IPS-NIHi11 (cell line): ENCODE data around the gene AGBL3.
"Not testable (repeated sequence)": the region's sequence is repeated elsewhere in the genome, so short reads cannot be mapped to it uniquely, and the experiment has no call there.

Experiments used
- DNase-seq: peaks from one replicate; pipeline ENCODE4 v3.0.0; 2012; ENCODE audit warnings: mixed read lengths, low spot score

Gene AGBL3

DNA sequence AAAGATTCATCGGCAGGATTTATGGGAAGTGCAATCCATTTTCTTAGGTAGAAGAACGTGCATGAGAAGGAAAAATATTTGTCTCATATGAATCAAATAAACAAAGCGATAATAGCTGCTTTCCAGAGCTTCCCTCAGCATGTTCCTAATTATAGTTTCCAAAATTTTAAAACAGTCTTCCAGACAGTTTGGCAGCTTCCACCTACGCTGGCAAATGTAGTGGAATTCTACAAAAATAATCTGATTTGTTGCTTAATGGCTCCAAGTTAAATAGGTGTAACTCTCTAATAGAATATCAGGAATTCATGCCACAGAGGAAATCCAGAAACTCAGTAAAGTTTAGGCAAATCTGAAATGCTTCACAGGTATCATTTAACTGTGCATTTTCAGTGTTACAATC, 23.3 kb upstream of the AGBL3 start:
- DNase-seq = no peak

DNA sequence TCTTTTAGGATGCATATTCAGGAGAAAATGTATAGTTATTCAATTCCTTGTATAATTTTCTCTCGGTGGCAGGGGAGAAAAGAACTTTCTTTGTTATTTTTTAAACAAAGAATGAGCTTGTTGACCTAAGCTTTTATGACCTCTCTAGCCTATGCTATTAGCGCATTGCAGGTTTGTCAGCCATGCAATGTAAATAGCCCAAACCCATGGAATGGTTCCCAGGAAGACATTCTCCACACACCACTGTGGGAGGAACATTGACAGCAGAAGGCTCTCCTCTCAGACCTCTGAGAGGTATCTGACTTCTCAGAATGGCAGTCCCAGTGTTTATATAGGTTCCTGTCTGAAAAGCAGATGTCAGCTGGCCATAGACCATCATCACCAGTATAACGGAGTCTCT, 19.6 kb upstream of the AGBL3 start:
- no peak for DNase-seq

DNA sequence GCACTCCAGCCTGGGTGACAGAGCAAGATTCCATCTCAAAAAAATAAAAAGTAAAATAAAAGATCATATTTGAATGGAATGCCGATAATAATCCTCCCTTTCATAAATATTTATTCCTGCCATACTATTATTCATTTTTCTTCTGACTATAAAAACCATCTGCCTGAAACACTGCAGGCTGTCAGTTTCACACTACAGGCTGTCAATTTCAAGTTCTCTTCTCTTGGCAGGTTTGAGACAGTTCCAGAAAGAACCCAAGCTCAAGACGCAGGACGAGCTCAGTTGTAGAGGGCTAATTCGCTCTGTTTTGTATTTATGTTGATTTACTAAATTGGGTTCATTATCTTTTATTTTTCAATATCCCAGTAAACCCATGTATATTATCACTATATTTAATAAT, 18.2 kb upstream of the AGBL3 start:
- DNase-seq = no peak

DNA sequence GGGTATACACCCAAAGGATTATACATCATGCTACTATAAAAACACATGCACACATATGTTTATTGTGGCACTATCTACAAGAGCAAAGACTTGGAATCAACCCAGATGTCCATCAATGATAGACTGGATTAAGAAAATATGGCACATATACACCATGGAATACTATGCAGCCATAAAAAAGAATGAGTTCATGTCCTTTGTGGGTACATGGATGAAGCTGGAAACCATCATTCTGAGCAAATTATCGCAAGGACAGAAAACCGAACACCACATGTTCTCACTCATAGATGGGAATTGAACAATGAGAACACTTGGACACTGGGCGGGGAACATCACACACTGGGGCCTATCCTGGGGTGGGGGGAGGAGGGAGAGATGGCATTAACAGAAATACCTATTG, 4.7 kb upstream of the AGBL3 start:
- not testable (repeated sequence) for DNase-seq

- no peak for DNase-seq
These were observed 380 bp upstream of the AGBL3 start for GRCh38 chr7:134985894-134986362.

DNA sequence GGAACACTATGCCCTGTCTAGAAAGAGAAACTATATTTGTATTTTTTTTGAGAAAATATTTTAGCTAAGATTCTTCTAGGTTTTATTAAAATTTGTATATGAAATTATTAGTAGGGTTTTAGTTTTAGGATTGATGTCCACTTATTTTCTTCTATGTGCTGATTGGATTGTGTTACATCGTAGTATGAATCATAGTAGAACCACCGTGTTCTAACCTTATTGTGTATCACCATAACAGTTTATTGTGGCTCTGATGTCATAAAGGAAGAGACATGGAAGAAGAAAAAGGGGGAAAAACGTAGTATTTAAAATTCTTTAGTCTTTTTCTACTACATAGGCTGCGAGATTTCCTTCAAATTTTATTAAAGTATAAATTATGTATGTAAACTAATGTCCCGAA, 1.9 kb downstream of the AGBL3 start:
- no peak for DNase-seq

GRCh38 chr7:134991469-134992339, 5.4 kb downstream of the AGBL3 start:
- no peak for DNase-seq

DNA sequence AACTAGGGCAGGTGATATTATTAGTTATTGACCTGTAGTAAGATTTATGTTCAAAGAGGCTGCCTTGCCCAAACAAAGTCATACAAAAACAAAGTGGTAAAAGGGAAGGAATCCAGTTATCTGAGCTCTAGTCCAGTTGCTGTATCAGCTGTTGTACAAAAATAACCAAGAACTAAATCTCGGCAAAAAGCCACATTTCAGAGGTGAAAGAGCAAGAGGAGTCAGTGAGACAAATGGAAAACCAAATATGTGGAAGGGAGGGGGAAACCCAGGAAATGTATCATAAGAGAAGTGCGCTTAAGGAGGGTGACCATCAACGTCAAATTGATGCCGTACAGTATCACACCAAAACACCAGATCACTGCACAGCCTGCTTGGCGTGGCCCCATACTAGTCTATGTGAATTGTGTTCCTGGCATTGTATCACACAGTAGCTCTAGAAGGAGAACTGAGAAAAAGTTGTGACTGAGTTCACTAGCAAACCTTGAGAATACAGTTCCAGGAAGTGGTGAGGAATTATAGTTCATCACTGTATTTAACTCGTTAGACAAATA, 6.4 kb downstream of the AGBL3 start:
- DNase-seq = no peak

DNA sequence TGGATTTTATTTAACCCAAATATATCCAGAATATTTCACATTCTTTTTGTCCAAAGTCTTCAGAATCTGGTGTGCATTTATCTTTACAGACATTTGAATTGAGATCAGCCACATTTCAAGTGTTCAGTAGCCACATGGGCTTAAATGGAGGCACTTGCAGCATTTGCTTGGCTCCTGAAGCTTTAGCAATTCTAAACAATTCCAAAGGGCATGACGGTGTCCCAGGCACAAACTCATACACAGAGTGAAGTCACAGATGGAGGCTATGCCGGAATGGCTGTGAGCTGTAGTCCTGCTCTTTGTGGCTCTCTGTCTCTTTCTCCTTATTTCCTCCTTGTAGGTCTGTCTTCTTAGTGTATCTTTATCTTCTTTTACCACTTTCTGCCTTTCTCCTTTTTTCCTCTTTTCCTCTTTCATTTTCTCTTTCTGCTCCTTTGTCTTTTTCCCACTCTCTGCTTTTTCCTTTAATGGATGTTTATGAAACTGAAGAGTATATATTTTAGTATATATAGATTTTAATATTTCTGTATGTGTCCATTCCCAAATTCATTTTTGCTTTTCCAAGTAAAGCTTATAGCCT, 7.7 kb downstream of the AGBL3 start:
- no peak for DNase-seq

GRCh38 chr7:134995239-134996096, 9.2 kb downstream of the AGBL3 start:
- DNase-seq = no peak

- DNase-seq = no peak
These were observed 9.8 kb downstream of the AGBL3 start for GRCh38 chr7:134996097-134996550.

GRCh38 chr7:134997214-134997885, 11.0 kb downstream of the AGBL3 start:
- no peak for DNase-seq

GRCh38 chr7:134999136-134999535, 12.8 kb downstream of the AGBL3 start:
- no peak for DNase-seq

DNA sequence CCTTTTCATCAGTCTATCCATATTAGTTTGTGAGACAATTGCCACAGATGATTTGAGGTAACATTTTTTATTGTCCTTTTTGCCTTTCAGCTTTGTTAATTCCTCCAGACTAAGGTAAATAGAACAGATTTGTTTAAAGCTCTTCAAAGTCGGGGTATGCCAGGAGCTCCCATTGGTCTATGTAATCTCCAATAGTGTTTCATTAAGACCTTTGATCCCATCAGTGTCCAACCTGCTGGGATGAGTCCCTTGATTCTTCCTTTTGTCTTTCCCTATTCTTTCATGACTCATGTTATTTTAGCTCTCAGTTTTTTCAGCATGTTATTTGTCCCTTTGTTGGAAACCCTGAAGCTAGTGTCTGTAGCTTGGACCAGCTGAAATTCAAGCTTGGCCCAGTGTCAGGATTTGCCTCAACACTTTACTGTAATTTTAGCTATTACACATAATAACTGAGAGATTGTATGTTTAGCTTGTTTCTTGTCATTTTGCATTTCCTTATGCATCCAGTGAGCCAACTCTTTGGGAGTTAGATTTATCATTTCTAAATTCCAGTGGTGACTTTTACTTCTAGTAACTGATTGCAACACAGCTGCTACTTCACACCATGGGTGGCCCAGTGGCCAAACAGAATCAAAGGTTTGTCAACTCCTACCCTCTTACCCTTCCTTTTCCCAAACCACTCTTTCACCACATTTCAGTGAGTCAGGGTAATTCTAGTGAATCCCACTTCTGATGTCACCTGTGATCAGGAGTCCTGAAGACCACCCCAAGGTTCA, 15.3 kb downstream of the AGBL3 start:
- no peak for DNase-seq

DNA sequence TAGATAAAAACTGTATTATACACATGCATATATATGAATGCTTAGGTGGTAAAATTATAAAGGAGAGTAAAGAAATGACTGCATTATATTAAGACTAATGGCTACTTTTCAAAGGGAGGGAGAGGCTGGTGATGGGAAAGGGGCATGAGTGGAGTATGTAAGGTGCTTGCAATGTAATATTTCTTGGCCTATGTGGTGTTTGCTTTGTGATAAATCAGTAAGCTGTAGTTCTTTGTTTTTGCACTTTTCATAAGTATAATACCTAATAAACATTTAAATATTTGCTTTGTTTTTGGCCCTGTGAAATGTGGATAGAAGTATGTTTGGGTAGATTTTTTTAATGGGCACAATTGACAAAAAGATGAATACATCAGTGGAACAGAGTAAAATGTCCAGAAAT, 25.9 kb downstream of the AGBL3 start:
- DNase-seq = no peak

DNA sequence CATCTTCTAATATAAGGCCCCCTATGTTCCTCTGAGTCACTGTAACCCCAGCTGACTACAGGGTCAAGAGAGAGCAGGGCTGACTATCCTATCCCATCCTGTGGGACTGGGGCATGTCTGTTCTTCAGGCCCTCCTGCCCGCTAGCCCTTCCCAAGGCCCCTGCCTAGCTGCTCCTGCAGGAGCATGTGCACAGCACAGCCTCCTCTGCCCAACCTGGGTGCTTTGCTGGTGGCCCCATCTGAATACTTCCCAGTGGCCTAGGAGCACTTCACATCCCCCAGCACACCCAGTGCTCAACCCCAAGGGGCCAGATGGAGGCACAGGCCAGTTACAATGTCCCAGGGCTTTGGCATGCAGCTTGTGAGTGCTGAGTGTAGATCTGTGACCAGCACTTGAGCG, 37.3 kb downstream of the AGBL3 start:
- DNase-seq = no peak

- no peak for DNase-seq
These were observed 48.9 kb downstream of the AGBL3 start for GRCh38 chr7:135035252-135035651.

DNA sequence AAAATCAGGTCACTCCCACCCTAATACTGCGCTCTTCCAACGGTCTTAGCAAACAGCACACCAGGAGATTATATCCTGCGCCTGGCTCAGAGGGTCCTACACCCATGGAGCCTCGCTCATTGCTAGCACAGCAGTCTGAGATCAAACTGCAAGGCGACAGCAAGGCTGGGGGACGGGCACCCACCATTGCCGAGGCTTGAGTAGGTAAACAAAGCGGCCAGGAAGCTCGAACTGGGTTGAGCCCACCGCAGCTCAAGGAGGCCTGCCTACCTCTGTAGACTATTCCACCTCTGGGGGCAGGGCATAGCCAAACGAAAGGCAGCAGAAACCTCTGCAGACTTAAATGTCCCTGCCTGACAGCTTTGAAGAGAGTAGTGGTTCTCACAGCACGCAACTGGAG, 80.7 kb downstream of the AGBL3 start:
- DNase-seq = not testable (repeated sequence)

DNA sequence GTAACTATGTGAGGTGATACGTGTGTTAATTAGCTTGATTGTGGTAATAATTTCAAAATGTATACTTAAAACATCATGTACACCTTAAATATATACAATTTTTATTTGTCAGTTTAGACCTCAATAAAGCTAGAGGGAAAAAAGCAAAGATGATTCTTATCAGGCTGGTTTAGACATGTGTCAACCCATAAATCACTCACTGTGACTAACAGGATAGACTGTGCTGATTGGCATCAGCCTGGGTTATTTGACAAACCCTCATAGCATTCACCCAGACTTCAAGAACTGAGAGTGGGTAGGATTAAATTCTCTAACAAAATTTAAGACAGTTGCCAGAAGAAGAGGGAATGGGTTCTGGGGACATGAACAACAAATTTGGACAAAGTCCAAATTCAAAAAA, 87.8 kb downstream of the AGBL3 start:
- DNase-seq = no peak

DNA sequence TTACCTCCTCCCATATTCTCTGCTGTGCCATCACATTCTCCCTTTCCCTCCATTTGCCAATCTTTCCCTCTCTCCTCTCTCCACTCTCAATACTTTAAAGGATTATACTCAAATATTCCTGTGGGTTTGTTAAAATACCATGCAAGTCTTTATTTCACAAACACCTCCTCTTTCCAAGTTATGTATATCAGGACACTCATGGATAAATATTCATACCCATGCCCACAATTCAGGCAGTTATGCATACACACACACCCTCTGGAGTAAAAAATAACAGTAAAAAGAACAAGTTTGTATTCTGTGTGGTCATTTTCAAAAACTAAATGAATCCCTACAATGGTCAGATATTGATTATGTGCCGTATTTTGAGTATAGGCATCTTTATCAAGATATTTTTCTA, 88.2 kb downstream of the AGBL3 start:
- no peak for DNase-seq

DNA sequence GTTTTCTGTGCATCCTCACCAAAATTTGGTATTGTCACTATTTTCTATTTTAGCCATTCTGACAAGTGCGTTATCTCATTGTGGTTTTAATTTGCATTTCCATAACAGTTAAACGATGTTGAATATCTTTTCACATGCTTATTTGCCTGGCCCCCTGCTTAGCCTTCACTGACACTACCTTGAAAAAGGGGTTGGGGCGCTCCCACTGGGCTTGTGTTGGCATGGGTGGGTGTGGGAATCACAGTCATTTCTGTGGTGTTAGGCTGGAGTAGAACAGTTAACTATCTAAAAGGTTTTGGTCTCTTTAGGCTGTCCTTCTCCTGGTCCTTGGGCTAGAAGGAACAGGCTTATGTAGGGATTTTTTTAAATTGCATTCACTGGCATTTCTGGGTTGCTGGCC, 89.4 kb downstream of the AGBL3 start:
- DNase-seq = no peak
